B cell (primary cell): ENCODE measurements around the gene CTNNA3. TPM values are rescaled to one million over a fixed set of nuclear protein-coding genes. Genes with fewer than 3 reads are reported as not detected.

Experiments used
- ATAC-seq: fragments of 200-7000 bp; cut with Tn5 transposase; one replicate; pipeline ENCODE4 v1.10.0; 2021; ENCODE audit warnings: low read depth, mild to moderate bottlenecking, moderate number of reproducible peaks, moderate library complexity
- CTCF ChIA-PET: fragments of 350-600 bp; sonication (Branson Sonifier 250); formaldehyde crosslinking; loops from one replicate; lab custom pipeline; 2021; ENCODE audit warnings: antibody characterized with exemption, inconsistent platforms; lab: Charles Lee
- POLR2A ChIA-PET: fragments of 350-600 bp; sonication (Branson Sonifier 250); formaldehyde crosslinking; loops from one replicate; lab custom pipeline; 2021; ENCODE audit warnings: antibody characterized with exemption; lab: Charles Lee
- DNase-seq: peaks from one replicate; pipeline ENCODE4 v3.0.0; 2013
- H2AFZ ChIP-seq: 2 replicates; pipeline ENCODE4 v1.6.1; 2012; ENCODE audit warnings: mild to moderate bottlenecking, low read depth, low read length; ENCODE audit not compliant: insufficient read depth, poor library complexity, severe bottlenecking
- H3K27ac ChIP-seq, 2 donors: 1 replicate in 1 of 2; 2 replicates in 1 of 2; pipeline ENCODE4 v1.5.1; 2012 to 2013; ENCODE audit warnings: low read length in 2 of 2, mild to moderate bottlenecking in 2 of 2, moderate library complexity in 1 of 2
- H3K27me3 ChIP-seq, 4 experiments: fragments of 200-600 bp in 1 of 4; sonication (generic) in 1 of 4; replicated peaks in 1 of 4; 1 replicate in 2 of 4; 2 replicates in 2 of 4; pipeline versions ENCODE4 v1.6.1 to v1.7.0; 2013 to 2016; ENCODE audit warnings: low read length in 3 of 4, mild to moderate bottlenecking in 2 of 4, mixed read lengths in 1 of 4, moderate library complexity in 1 of 4; ENCODE audit not compliant: insufficient read depth in 4 of 4, control insufficient read depth in 3 of 4; ENCODE audit errors: control extremely low read depth in 1 of 4
- H3K36me3 ChIP-seq, 2 experiments: replicated peaks in 1 of 2; 1 replicate in 1 of 2; 2 replicates in 1 of 2; pipeline versions ENCODE4 v1.6.1 to v1.7.1; 2013; ENCODE audit warnings: low read length in 1 of 2; ENCODE audit not compliant: insufficient read depth in 2 of 2, control insufficient read depth in 1 of 2; ENCODE audit errors: control extremely low read depth in 1 of 2, extremely low read depth in 1 of 2
- H3K4me1 ChIP-seq, 2 donors: fragments of 200-600 bp in 1 of 2; sonication (generic) in 1 of 2; 1 replicate in 1 of 2; 2 replicates in 1 of 2; pipeline versions ENCODE4 v1.5.1 to v1.6.1; 2013 to 2017; ENCODE audit warnings: low read length in 2 of 2; ENCODE audit not compliant: control insufficient read depth in 2 of 2, insufficient read depth in 2 of 2
- H3K4me2 ChIP-seq: replicated peaks from 2 replicates; pipeline ENCODE3; 2012; ENCODE audit warnings: mild to moderate bottlenecking, low read depth, low read length; ENCODE audit not compliant: poor library complexity, severe bottlenecking
- H3K4me3 ChIP-seq, 5 experiments: fragments of 200-600 bp in 1 of 5; sonication (generic) in 1 of 5; 1 replicate in 3 of 5; 2 replicates in 2 of 5; pipeline versions ENCODE4 v1.5.1 to v1.7.0; 2011 to 2016; ENCODE audit warnings: low read length in 4 of 5, mild to moderate bottlenecking in 4 of 5, low read depth in 2 of 5, control low read depth in 1 of 5, moderate library complexity in 1 of 5; ENCODE audit not compliant: insufficient read depth in 1 of 5; ENCODE audit errors: control extremely low read depth in 1 of 5, extremely low read depth in 1 of 5
- H3K79me2 ChIP-seq: fragments of 200-600 bp; sonication (generic); one replicate; pipeline ENCODE4 v1.6.0; 2016; ENCODE audit warnings: low read length; ENCODE audit not compliant: control insufficient read depth, insufficient read depth
- H3K9ac ChIP-seq: fragments of 200-600 bp; sonication (generic); 2 replicates; pipeline ENCODE4 v1.6.1; 2017; ENCODE audit warnings: mild to moderate bottlenecking, low read length, moderate library complexity
- H3K9me3 ChIP-seq, 3 donors: one replicate each; pipeline versions ENCODE4 v1.6.1 to v1.7.1; 2013; ENCODE audit warnings: low read length in 2 of 3; ENCODE audit not compliant: control insufficient read depth in 2 of 3, insufficient read depth in 1 of 3; ENCODE audit errors: control extremely low read depth in 1 of 3
- H4K20me1 ChIP-seq: 2 replicates; pipeline ENCODE4 v1.6.0; 2012; ENCODE audit warnings: mild to moderate bottlenecking, low read length; ENCODE audit not compliant: insufficient read depth, control insufficient read depth, poor library complexity, severe bottlenecking
- H3K27ac Mint-ChIP-seq: one replicate; pipeline ENCODE4 v1.8.0; 2021; ENCODE audit warnings: mixed read lengths
- H3K27me3 Mint-ChIP-seq: one replicate; pipeline ENCODE4 v1.8.0; 2021; ENCODE audit warnings: mixed read lengths
- H3K4me1 Mint-ChIP-seq: one replicate; pipeline ENCODE4 v1.8.0; 2021; ENCODE audit warnings: mixed read lengths
- H3K4me3 Mint-ChIP-seq: one replicate; pipeline ENCODE4 v1.8.0; 2021; ENCODE audit warnings: mixed read lengths
- H3K9me3 Mint-ChIP-seq: one replicate; pipeline ENCODE4 v1.8.0; 2022; ENCODE audit warnings: mixed read lengths; ENCODE audit not compliant: insufficient read depth
- EZH2 ChIP-seq: IDR thresholded peaks from 2 replicates; pipeline ENCODE4 v1.6.1; 2012; ENCODE audit warnings: borderline replicate concordance, low read depth, mild to moderate bottlenecking, moderate library complexity, low read length; ENCODE audit not compliant: insufficient read depth, poor library complexity, severe bottlenecking
- WGBS: methylation state at CpG from one replicate; pipeline ENCODE4 v1.1.5; 2013; ENCODE audit warnings: missing lambda C conversion rate; ENCODE audit not compliant: insufficient coverage; 5-methylcytosine and 5-hydroxymethylcytosine counted together
- intact Hi-C: fragments of 100-400 bp; cut with micrococcal nuclease; formaldehyde crosslinking; loops from one replicate; pipeline ENCODE4 v1.10.0; 2022
- polyA plus RNA-seq: library from polyadenylated mRNA; depleted of rRNA; stranded (reverse); fragments of >200 nt; gene quantifications from 2 replicates; pipeline ENCODE4 v1.2.3, GENCODE V29; 2012
- total RNA-seq, 2 donors: library from RNA; stranded (reverse); fragments of 120-200 nt in 1 of 2; gene quantifications; 1 replicate in 1 of 2; 2 replicates in 1 of 2; pipeline versions ENCODE4 v1.2.3 to v1.2.4, GENCODE V29; 2013 to 2022
- TF ChIP-seq, protein P1 (sequence below): fragments of 200-600 bp; IDR thresholded peaks from one replicate; pipeline ENCODE4 v1.8.0; 2022; ENCODE audit warnings: antibody characterized with exemption, mild to moderate bottlenecking

The CTNNA3 gene
- total and polyA plus RNA-seq, 2 donors (not counting 1 experiment from before 2014, with no cell fraction given) = 0.01 TPM; not detected in 1

DNA sequence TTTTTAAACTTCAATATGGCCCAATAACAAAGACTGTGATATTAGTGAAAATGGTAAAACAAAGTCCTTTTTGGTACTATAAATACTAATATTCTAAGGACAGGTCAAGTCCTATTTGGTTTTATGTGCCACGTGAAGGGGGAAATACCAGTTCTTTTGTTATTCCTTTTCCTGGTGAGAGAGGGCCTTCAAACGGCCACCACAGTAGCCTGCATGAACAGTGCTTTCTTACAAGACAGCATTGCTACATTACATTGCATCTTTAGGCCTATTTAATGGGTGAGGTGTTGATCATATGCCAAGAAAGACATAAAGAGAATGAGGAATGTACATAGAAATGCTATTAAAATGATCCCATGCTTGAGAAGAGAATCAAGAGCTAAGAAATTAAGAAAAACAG lies 555.4 kb downstream of the CTNNA3 start:
- no peaks in the 10 kb centered on the region for H3K79me2 ChIP-seq
- no peaks in the 10 kb centered on the region for H3K27me3 Mint-ChIP-seq
- H3K9me3 Mint-ChIP-seq = no peaks in the 10 kb centered on the region
- no peaks in the 10 kb centered on the region for H3K4me1 Mint-ChIP-seq
- H3K27me3 ChIP-seq = peaks cover 0 to 2% (median 0%) of the 10 kb centered on the region in 4 experiments
- ATAC-seq (no peak), DNase-seq (no peak)
- H4K20me1 ChIP-seq = no peaks in the 10 kb centered on the region
- H3K4me3 ChIP-seq = no peak overlapping the region
- H3K9ac ChIP-seq = no peak overlapping the region
- no peaks in the 10 kb centered on the region for H3K4me1 ChIP-seq
- no peak overlapping the region for H3K27ac Mint-ChIP-seq
- H3K4me2 ChIP-seq = no peak overlapping the region
- no peak overlapping the region for H3K4me3 Mint-ChIP-seq
- H3K9me3 ChIP-seq = no peaks in the 10 kb centered on the region
- WGBS = no CpG with 5 or more reads among the region's 2 CpGs
- TF ChIP-seq EZH2 = no peak
- no peaks in the 10 kb centered on the region for H3K36me3 ChIP-seq
- H3K27ac ChIP-seq = no peak overlapping the region
- no peak overlapping the region for H2AFZ ChIP-seq
- ChIA-PET POLR2A (no interaction called here), CTCF (no interaction called here)
- intact Hi-C loops = no loop called here

DNA sequence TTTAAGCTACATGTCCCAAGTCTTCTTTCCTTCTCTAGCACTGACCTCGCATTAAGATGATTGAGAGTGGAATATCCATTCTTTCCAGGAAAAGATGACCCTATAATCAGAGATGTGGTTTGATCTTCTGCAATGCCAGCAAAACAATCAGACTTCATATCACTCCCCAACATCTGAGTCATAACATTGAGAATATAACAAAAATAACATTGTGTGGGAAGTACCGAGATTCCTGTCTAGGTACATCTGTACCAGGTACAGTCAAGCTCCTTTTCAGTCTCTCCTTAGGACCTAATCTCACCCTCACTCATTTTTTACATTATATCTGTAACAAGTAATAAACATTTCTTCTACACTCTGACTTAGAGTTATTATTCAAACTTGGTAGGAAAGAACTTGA lies 568.6 kb downstream of the CTNNA3 start:
- no CpG with 5 or more reads among the region's 2 CpGs for WGBS
- POLR2A ChIA-PET = no interaction called here
- H3K27me3 ChIP-seq = no peaks in the 10 kb centered on the region

More for the DNA sequence above, 568.6 kb downstream of the CTNNA3 start:
- Histone ChIP-seq H3K79me2 (no peaks in the 10 kb centered on the region), H3K4me3 (no peak overlapping the region), H3K9me3 (no peaks in the 10 kb centered on the region), H3K9ac (no peak overlapping the region), H3K4me1 (no peaks in the 10 kb centered on the region), H3K27ac (no peak overlapping the region), H2AFZ (no peak overlapping the region), H3K4me2 (no peak overlapping the region), H3K36me3 (no peaks in the 10 kb centered on the region), H4K20me1 (no peaks in the 10 kb centered on the region)
- CTCF ChIA-PET = no interaction called here
- intact Hi-C loops = no loop called here
- Mint-ChIP-seq H3K4me1 (no peaks in the 10 kb centered on the region), H3K9me3 (no peaks in the 10 kb centered on the region), H3K27me3 (no peaks in the 10 kb centered on the region), H3K4me3 (no peak overlapping the region), H3K27ac (no peak overlapping the region)
- ATAC-seq (no peak), DNase-seq (no peak)
- no peak for TF ChIP-seq EZH2
- TF ChIP-seq, protein P1, sequence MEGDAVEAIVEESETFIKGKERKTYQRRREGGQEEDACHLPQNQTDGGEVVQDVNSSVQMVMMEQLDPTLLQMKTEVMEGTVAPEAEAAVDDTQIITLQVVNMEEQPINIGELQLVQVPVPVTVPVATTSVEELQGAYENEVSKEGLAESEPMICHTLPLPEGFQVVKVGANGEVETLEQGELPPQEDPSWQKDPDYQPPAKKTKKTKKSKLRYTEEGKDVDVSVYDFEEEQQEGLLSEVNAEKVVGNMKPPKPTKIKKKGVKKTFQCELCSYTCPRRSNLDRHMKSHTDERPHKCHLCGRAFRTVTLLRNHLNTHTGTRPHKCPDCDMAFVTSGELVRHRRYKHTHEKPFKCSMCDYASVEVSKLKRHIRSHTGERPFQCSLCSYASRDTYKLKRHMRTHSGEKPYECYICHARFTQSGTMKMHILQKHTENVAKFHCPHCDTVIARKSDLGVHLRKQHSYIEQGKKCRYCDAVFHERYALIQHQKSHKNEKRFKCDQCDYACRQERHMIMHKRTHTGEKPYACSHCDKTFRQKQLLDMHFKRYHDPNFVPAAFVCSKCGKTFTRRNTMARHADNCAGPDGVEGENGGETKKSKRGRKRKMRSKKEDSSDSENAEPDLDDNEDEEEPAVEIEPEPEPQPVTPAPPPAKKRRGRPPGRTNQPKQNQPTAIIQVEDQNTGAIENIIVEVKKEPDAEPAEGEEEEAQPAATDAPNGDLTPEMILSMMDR = no peak
